HG02571 (cell line): Measurements from ENCODE around the gene NOSIP.

Experiments
- ATAC-seq: cut with Tn5 transposase; IDR thresholded peaks from one replicate; pipeline ENCODE4 v1.9.1; 2021; ENCODE audit warnings: mild to moderate bottlenecking, moderate library complexity; ENCODE audit not compliant: unreplicated experiment

Gene NOSIP

DNA sequence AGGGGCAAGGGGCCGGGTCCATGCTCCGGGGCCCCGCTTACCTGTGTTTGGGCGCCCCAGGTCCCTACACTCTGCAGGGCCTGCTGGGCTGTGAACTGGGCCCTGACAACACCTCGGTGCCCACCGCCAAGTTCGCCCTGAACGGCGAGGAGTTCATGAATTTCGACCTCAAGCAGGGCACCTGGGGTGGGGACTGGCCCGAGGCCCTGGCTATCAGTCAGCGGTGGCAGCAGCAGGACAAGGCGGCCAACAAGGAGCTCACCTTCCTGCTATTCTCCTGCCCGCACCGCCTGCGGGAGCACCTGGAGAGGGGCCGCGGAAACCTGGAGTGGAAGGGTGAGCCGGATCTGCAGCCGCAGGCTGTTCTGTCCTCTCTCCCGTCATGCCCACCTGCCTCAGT, 66.2 kb downstream of the NOSIP start:
- no peak for ATAC-seq

DNA sequence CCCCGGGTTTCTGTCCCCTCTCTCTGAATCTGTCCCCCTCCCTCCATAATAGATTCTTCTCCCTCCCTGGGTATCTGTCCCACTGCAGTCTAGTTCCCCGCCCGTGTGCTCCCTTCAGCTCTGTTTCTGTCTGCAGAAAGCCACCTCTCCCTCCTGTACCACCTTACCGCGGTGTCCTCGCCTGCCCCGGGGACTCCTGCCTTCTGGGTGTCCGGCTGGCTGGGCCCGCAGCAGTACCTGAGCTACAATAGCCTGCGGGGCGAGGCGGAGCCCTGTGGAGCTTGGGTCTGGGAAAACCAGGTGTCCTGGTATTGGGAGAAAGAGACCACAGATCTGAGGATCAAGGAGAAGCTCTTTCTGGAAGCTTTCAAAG, 66.6 kb downstream of the NOSIP start:
- no peak for ATAC-seq

DNA sequence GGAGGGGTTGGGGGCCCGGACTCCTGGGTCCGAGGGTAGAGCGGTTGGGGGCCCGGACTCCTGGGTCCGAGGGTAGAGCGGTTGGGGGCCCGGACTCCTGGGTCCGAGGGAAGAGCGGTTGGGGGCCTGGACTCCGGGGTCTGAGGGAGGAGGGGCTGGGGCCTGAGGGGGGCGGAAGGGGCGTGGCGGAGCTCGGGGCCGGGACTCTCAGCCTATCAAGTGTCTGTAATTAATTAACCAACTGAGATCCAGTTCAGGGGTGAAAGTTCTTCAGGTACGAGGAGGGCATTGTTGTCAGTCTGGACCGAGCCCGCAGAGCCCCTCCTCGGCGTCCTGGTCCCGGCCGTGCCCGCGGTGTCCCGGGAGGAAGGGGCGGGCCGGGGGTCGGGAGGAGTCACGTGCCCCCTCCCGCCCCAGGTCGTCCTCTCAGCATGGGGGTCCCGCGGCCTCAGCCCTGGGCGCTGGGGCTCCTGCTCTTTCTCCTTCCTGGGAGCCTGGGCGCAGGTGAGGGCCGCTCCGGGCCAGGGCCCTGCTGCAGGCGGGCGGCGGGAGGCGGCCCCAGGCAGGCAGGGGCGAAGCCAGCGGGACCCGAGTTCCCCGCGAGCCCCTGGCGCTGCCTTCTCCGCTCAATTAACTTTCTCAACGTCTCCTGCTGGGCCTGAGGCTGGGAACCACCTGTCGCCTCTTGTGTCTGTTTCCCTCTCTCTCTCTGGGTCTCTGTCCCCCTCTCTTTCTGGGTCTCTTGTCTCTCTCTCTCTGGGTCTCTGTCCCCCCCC, 67.2 kb downstream of the NOSIP start:
- ATAC-seq = no peak

DNA sequence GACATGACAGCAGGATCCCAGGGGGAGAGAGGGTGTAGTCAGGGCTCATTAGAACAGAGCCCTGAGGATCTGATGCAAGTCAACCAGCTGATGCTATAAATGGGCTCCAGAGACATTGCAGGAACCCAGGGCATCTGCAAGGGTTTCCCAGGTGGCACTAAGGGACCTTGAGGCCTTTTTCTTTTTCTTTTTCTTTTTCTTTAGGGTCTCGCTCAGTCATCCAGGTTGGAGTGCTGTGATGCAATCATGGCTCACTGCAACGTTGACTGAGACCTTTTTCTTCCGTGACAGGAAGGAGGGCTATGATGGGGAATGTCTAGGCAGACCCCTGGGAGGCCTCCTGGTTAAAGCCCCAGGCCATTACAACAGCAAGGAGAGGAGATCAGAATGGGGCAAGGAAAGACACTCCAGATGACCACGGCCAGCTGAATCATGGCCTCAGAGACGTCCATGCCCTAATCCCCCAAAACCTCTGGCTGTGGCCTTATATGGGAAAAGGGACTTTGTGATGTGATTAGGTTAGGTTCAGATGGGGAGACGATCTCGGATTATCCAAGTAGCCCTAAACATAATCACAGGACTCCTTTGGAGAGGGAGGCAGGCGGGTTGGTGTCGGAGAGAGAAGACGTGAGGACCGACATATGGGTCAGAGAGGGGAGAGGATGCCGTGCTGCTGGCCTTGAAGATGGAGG, 72.4 kb downstream of the NOSIP start:
- ATAC-seq = no peak

DNA sequence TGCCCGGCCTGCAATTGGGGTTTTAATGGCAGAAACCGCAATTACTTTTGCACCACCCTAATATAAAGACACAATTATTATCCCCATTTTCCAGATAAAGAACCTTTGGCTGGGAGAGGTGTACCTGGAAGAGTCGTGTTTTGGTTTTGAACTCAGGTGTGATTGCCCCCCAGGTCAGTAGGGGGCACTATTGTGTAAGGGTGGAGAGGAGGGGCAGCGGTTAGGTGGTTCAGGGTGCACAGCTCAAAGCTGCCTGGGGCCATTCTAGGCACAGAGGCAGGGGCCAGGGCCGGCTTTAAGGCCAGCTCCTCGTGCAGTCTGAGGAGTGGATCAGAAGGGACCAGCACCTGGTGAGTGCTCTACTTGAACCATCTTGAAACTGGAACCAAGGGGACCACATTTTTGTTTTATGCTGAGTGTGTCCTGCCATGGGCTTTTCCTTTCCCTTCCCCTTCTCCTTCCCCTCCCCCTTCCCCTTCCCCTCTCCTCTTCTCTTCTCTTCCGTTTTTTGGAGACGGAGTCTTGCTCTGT, 73.7 kb downstream of the NOSIP start:
- ATAC-seq = no peak
